NCI-H2196 (cell line): ENCODE measurements around the gene MAP3K15.

ENCODE experiments used
- DNase-seq: peaks from one replicate; lab custom pipeline; 2025; ENCODE audit not compliant: unreplicated experiment; lab: John Stamatoyannopoulos, UW

MAP3K15 gene, protein sequence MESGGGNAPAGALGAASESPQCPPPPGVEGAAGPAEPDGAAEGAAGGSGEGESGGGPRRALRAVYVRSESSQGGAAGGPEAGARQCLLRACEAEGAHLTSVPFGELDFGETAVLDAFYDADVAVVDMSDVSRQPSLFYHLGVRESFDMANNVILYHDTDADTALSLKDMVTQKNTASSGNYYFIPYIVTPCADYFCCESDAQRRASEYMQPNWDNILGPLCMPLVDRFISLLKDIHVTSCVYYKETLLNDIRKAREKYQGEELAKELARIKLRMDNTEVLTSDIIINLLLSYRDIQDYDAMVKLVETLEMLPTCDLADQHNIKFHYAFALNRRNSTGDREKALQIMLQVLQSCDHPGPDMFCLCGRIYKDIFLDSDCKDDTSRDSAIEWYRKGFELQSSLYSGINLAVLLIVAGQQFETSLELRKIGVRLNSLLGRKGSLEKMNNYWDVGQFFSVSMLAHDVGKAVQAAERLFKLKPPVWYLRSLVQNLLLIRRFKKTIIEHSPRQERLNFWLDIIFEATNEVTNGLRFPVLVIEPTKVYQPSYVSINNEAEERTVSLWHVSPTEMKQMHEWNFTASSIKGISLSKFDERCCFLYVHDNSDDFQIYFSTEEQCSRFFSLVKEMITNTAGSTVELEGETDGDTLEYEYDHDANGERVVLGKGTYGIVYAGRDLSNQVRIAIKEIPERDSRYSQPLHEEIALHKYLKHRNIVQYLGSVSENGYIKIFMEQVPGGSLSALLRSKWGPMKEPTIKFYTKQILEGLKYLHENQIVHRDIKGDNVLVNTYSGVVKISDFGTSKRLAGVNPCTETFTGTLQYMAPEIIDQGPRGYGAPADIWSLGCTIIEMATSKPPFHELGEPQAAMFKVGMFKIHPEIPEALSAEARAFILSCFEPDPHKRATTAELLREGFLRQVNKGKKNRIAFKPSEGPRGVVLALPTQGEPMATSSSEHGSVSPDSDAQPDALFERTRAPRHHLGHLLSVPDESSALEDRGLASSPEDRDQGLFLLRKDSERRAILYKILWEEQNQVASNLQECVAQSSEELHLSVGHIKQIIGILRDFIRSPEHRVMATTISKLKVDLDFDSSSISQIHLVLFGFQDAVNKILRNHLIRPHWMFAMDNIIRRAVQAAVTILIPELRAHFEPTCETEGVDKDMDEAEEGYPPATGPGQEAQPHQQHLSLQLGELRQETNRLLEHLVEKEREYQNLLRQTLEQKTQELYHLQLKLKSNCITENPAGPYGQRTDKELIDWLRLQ (N-terminal part only)

DNA sequence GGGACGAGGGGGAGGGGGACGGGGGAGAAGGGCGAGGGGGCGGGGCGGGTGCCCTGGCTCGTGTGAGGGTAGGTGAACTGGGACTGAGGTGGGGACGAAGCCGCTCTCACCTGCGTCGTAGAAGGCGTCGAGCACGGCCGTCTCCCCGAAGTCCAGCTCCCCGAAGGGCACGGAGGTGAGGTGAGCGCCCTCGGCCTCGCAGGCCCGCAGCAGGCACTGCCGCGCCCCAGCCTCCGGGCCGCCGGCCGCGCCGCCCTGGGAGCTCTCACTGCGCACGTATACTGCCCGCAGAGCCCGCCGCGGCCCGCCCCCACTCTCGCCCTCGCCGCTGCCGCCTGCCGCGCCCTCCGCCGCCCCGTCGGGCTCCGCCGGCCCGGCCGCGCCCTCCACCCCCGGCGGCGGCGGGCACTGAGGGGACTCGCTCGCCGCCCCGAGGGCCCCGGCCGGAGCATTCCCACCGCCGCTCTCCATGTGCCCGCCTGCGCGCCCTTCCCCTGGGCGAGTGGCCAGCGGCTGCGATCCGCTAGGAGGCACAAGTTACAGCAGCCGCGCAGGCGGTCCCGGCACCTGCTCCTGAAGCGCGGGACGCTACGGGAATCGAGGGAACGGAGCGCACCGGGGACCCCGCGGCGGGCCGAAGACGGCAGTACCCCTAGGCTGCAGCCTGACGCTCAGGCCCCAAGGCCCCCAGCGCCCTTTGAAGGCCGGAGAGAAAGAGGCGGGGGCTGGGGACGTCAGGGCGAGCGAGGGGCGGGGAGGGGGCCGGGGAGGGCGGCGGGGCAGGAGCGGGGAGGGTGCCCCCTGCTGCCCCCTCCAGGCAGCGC, at the start of gene MAP3K15:
TSS of gene MAP3K15 (minus strand) at position 718 of the 824 bp plus-strand sequence. CDS start at position 471, 247 bp downstream.
- peak; percentile 19 for DNase-seq

DNA sequence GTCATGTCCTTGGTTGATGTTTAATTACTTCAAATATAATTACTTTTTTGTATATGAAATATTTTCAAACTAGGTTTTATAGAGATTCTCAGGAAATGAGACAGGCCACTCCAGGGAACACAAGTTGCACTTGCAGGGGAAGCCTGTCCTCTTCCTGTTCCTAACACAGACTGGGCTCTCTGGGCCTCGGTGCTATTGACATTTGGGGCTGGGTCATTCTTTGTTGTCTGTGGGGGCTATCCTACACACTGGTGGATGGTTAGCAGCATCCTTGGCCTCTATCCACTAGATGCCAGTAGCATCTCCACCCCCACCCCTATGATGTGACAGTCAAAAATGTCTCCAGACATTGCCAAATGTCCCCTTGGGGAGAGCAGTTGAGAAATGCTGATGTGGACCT, 49.3 kb upstream of the MAP3K15 start:
- no peak for DNase-seq

DNA sequence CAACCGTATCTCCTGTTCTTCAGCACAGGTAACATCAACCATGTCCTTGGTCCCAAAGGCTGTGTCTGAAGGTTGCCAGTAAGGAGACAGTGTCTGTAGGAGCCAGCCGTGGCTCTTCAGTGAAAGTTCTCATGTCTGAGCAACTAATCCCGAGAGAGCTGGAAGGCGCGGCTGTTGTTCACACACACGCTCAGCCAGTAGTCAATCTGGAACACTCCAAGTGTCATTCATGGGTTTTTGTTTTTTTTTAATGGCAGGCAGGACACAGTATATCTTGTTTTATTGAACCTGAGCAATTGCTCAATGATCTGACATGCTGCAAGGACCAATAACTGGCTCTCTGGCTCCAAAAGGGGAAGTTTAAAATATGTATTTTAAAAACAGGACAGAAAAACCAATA, 48.4 kb upstream of the MAP3K15 start:
- DNase-seq, result no peak

DNA sequence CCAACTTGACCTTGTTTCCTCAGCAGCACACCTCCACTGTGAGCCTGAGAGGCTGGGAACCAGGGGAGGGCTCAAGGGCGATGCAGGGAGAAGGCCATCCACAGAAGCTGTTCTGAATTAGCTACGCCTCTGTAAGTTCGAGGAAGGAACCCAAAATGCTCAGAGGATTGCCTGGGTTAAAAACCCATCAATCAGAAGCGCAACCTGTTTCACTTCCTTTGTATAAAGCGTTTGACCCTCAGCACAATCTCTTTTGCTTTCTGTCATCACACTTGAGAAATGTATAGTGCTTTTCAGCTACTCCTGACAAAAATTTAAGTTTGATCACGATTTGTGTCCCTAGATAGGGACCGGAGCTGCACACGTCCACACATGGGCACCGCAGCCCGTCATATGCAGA, 48.0 kb upstream of the MAP3K15 start:
- no peak for DNase-seq

DNA sequence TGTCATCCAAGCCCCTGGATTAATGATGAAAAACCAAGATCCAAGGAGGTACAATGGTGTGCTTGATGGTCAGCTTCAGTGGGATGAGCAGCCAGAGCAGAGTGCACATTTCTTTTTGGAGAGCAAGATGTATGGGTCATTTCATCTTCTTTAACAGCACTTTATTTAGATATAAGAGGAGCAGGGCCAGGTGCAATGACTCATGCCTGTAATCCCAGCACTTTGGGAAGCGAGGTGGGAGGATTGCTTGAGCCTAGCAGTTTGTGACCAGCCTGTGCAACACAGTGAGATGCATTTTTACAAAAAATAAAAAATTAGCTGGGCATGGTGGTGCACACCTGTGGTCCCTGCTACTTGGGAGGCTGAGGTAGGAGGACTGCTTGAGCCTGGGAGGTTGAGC, 45.3 kb upstream of the MAP3K15 start:
- no peak for DNase-seq

DNA sequence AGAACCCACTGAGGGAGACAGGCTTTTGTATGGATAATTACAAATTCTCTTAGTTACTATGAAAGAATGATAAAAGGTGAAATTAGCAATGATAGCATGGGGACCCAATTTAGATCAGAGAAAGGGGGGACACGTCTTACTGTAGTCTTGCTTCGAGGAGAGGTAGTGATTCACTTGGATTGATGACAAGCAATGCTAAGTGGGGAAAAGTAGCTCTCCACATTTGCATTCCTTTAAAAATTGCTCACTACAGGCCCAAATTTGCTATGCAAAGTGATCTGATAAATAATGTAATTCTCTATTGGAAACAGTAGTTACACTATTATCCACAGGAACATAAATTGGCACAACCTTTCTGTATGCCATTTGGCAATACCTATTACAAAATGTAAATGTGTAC, 42.5 kb upstream of the MAP3K15 start:
- no peak for DNase-seq

DNA sequence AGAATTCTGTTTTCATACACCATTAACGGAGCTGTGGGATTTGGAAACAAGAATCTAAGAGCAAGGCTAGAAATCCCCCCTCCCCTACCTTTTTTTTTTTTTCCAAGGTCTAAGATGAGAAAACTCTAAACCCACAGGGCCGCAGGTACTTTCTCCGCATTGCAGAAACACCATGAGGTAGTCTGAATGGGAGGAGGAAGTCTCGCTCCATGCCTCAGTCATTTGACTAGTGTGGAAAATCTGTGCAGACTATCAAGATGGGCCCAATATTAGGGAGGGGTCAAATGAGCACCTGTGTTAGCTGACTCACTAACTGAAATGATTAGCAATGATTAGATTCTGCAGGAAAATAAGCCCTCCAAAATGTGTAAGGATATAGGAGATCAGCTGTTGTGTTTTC, 40.9 kb upstream of the MAP3K15 start:
- no peak for DNase-seq

DNA sequence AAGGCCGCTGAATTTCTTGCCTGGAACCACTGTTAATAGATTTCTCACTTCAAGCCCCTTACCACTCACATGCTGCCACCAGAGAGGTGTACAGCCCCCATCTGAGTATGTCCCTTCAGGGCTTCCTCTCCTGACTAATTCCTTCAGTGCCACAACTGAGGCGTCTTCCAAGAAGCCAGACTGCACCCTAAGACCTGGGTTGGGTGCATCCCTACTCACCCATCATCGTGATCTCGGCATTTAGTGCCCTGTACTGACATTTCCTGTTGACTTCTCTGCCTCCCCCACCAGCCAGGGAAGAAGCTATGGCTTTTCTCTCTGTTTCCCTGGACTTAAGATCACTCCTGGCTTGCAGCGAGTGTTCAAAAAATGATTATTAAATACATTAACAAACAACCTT, 40.4 kb upstream of the MAP3K15 start:
- no peak for DNase-seq

DNA sequence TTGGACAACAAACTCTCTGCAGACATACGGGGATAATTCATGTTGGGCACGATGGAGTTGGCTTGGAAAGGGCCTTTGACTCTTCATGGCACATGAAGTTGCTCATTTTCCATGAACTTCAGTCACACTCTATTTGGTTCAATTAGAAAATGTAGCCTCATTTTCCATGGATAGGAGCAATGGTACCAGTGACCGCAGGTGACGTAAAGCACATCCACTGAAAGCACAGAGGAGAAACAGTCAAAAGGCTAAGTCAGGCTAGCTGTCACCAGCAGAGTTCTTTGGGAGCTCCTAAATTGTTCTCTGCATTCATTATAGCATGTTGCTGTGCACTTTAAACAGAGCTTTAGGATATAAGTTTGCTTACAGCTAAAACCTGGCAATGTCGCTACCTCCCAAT, 39.9 kb upstream of the MAP3K15 start:
- DNase-seq, result no peak

DNA sequence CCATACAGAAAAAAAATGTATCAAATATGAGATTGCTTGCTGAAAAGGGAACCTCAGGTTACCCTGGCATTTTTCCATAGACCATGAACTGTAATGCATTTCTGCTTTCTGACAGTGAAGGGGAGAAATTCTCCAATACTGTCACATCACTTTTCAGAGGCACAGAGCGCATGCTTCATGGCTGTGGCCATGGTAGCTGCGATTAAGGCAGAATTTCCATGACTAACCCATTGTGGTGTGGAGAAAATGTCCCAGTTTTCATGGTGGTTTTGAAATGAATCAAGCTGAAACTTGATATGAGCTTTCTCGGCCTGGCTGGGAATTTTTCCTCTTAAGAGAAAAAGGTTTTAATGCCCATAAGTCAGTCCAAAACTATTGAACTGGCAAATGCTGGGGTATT, 39.5 kb upstream of the MAP3K15 start:
- DNase-seq, result no peak

DNA sequence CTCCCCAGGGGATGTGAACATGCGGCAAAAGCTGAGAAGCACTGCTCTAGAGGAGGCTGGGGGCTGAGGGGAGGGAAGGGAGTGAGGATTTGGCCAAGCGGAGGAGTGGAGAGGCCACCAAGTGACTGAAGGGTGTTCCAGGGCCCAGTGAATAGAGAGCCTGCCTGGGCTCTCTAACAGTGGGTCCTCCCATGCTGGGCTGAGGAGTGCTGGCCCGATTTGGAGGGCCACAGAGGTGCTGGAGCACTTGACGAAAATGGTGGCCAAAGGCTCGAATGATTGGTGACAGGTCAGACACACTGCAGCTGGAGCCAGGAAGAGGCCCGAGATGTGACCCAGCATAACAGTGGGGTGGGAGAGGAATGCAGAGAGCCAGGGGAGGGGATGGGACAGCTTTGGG, 37.5 kb upstream of the MAP3K15 start:
- no peak for DNase-seq

DNA sequence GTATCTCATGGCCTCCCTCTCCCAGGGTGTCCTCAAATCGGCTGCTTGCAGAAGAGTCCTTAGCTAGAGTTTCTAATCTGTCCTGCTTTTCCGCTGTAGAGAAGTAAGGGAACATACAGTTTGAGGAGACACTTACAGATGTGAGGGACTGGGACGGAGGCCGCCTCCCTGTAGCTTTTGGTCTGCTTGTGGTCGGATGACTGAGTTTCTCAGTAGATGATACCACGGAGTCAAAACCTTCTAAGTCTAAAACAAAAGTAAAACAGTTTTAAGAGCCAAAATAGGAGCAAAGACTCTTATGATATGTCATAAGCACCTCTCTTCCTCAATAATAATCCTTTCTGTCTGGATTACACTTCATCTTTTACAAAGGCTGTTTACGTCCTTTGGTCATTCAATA, 34.5 kb upstream of the MAP3K15 start:
- DNase-seq, result no peak

DNA sequence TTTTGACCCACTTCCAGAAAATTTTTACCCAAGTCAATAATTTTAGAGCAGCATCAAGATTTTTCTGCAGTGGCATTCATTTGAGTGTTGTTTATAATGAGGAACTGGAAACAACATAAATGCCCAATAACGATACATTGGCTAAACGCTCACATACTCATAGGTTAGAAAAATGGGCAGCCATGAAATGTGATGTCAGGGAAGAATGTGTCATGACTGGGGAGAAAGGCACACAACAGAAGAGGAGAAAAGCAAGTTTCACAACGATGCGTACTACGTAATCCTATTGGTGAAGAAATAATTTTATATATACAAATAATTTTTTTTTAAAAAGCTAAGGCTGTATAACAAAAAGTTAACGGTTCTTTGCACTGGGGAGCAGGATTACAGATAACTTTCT, 33.6 kb upstream of the MAP3K15 start:
- DNase-seq, result no peak

DNA sequence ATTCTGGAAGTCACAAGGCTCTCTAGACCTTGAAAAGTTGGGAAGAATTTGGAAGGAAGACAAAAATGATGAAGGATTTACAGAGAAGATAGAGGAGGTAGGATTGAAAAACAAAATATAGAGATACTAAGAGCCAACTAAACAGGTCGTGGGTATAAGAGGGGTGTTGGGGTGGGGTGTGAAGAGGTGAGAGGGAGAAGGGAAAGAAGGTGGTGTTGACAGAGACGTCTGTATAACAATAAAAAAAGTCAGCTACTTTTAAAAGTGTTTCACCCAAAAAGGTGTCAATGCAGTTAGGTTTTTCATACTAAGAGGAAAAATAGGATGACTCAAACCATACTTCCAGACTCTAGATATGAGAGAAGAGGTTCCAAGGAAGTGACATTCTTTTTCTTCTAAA, 33.0 kb upstream of the MAP3K15 start:
- no peak for DNase-seq

DNA sequence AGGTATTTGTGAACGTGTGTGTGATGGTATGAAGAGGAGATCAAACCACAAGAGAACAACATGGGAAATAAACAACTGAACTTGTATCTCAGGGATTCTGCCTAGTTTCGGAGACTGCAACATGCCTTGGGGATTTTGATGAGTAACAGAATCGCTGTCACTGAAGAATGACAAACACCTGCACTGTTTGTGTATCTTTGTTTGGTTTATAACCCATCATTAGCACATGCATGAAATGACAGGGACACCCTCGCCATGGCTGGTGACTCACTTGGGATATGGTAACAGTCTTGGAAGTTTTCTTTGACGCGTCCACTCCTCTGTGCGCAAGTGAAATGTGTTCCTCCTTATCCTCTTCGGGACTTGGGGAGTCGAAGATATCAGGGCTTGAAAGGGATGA, 30.3 kb upstream of the MAP3K15 start:
- DNase-seq, result no peak

DNA sequence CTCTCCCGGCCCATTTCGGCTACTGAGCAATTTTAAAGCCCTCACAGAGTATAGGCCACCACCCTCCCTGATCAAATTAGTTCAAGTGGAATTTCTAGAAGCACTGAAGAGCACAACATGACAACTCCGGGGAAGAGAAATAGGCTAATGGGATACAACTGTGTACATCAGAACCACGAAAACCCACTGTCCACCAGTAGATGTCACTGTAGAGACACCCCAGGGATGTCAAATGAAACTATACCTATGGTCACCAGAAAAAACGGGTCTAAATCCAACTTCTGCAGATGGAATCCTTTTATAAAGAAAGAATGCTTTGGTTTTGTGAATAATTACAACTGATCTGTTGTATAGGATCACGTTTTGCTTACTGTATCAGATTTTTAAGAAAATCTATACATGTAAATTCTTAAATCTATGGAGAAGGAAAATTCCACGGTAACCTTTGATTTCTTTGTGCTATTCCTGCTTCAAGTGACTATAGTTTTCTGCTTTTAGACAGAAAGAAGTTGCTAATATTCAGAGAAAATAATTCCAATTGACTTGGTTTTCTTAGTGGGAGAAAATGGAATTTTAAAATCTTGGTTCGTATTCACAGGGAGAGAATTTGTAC, 29.5 kb upstream of the MAP3K15 start:
- DNase-seq, result peak; percentile 48

DNA sequence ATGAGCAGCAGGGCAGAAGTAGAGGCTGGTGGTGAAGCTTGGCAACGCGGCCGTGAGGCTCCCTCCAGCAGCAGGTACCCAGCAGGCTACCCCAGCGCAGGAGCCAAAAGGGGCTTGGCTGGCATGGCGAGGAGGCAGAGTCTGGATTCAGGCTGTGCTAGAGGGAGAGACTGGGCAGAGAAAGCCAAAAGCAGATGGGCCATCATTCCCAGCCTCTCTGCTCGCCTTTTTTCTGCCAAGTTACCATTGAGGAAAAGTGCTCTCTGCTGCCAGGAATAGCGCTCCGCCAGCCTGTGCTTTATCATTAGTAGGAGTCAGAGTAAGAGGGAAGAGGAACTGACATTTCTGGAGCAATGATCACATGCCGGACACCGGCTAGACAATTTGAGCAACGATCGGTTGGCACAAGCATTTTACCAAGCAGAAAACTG, 28.7 kb upstream of the MAP3K15 start:
- DNase-seq, result no peak

DNA sequence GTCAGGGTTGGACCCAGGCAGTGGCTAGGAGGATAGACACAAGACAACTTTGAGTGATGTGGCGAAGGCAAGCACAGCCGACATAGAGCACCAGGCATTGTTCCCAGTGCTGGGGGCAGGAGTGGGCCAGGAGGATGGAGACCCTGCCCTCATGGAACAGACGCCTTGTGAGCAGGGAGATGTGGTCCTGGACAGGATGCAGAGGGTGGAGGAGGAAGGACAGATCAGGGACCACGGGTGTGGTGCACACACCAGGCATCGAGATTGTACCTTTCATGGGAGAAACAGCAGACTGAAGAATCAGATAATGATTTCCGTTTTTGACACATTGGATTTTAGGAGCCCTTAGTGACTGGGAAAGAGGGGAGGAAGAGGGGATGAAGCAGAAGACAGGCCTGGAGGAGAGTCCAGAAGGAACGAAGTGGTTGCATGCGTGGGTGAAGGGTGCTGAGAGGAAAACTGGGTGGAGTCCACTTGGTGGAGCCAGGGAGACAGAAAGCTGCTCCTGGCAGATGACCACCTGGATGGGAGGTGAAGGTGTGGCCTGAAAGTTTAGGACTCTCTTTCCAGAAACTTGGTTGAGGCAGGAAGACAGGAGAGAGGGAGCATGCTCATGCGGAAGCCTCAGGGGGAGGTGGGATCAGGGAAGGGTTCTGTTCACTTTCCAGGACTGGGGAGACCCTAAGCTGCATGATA, 27.9 kb upstream of the MAP3K15 start:
- no peak for DNase-seq

DNA sequence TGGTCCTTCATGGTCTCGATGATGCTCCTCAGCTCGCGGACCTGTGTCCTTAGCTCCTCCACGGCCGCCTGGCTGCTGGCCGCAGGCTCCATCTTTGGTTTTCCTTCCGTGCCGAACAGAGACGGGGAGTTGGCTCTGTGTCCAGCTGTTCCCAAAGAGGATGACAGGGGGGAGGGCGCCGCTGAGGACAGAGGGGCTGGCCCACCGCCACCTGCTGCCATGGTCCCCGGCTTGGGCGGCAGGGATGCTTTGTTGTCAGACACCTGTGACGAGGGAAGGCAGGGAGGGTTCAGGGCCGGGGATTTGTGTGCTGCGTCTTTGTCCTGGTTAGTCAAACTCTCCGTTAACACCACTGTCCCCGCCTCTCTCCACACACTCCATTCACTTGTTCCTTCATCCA, 26.6 kb upstream of the MAP3K15 start:
- DNase-seq, result no peak

DNA sequence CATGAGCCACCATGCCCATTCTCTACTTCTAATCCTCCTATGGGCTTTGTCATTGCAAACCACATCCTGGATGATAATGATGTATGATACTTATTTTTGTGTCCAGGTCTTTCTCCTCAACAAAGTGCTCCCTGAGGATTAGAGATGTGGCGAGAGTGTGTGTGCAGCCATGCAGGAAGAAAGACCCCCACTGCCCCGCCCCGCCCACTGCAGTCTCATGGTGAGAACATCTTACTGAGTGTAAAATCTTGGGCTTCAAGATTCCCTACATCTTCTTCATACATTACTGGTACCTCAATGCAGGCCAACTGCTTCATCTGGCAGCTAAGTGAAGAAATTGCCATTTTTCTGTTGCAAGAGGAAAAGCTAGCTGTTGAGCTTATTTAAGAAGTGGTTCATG, 25.9 kb upstream of the MAP3K15 start:
- no peak for DNase-seq
